ENCODE data around the gene ISCA2.
A peak's percentile ranks its signal among the peaks of the same experiment; 100 is the strongest.

Gene ISCA2

GRCh38 chr14:74508844-74509428, 15.4 kb downstream of the ISCA2 start:
- no peak for TF ChIP-seq CTCF (IDR thresholded peaks at IDR 0.05; ENCODE audit: low read depth, low read length)

GRCh38 chr14:74509587-74510222, 16.1 kb downstream of the ISCA2 start:
- DNase-seq (ENCODE audit: extremely low read depth, low read depth): no peak
- TF ChIP-seq CTCF (IDR thresholded peaks at IDR 0.05; ENCODE audit: low read depth, low read length): no peak

More at GRCh38 chr14:74508844-74509428, 15.4 kb downstream of the ISCA2 start:
- no peak for DNase-seq (ENCODE audit: extremely low read depth, low read depth)

- DNase-seq (ENCODE audit: extremely low read depth, low read depth): no peak
- no peak for TF ChIP-seq CTCF (IDR thresholded peaks at IDR 0.05; ENCODE audit: low read depth, low read length)
Measured at GRCh38 chr14:74510223-74510931, 16.8 kb downstream of the ISCA2 start.

GRCh38 chr14:74510959-74511409, 17.4 kb downstream of the ISCA2 start:
- no peak for TF ChIP-seq CTCF (IDR thresholded peaks at IDR 0.05; ENCODE audit: low read depth, low read length)
- DNase-seq (ENCODE audit: extremely low read depth, low read depth): no peak

GRCh38 chr14:74511966-74512830, 18.6 kb downstream of the ISCA2 start:
- TF ChIP-seq CTCF (IDR thresholded peaks at IDR 0.05; ENCODE audit: low read depth, low read length): no peak
- DNase-seq (ENCODE audit: extremely low read depth, low read depth): no peak

GRCh38 chr14:74514471-74514941, 20.9 kb downstream of the ISCA2 start:
- no peak for TF ChIP-seq CTCF (IDR thresholded peaks at IDR 0.05; ENCODE audit: low read depth, low read length)
- DNase-seq (ENCODE audit: extremely low read depth, low read depth): peak; percentile 47
